ENCODE data around the gene SBF2.

SBF2 gene

DNA sequence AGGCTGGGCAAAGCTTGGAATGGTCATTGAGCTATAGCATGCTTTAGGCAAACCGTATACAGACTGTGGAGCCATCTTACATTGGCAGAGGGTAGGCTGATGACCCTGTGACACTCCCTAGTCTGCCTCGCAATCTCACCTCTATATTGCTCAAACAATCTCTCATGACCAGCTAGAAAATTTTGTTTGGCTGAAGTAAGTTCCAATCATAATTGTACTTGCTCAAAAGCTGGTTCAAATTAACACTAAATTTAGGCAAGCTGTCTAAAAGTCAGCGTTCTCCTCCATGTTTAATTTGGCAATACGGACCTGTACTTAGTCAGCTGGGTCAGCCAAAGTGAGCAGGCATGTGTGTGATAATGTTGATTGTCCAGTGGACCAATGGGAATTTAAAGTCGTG, 497.2 kb downstream of the SBF2 start:
- DNase-seq, result no peak

DNA sequence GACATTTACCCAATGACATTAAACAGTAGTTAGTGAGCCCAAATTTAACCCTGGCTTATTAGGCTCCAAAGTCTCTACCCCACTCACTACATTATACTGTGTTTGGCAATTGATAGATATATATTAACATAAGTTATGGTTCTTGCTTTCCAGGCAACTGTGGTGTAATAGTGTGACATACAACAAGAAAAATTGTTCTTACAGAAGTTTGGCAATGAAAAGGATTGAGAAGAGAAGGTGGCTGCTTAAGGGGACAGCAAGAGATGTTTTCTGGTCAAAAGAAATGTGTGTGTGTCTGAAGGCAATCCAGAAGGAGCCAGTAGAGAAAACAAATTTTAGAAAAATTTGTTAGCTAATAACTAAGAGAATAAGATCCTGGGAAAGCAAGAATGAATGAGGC, 497.8 kb downstream of the SBF2 start:
- no peak for DNase-seq

DNA sequence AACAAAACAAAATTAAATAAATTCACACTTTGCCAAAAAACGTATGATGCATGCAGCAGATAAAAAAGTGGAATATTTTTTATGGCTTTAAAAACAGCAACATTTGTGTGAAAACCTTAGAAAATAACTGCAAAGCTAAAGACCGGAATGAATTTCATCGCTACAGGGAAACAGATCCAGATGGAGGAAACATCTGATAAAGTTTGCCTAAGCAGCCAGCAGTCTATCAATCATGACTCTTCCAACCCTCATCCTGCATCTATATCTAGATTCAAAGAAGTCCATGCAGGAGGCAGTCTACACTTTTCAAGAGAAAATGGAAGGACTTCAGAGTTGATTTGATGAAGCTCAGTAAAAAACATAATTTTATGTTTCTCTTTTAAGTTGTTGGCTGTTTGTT, 503.3 kb downstream of the SBF2 start:
- no peak for DNase-seq

DNA sequence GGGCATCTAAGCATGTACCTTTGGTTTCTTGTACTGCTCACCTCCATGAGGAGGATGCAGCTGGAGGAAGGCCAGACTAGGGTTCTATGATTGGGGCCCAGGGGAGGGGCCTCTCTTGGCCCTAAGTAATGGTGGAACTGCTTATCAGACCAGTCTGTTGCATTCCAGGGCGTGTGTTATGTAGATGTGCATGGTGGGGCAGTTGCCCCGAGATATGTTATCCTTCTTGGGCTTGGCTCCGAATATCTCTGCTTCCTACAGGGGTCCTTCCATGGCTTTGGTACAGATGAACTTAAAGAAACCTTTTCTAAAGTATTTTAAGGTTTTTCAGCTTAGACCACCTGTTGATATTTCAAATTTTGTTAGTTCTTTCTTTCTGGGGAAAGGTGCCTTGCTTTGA, 504.1 kb downstream of the SBF2 start:
- DNase-seq, result no peak

DNA sequence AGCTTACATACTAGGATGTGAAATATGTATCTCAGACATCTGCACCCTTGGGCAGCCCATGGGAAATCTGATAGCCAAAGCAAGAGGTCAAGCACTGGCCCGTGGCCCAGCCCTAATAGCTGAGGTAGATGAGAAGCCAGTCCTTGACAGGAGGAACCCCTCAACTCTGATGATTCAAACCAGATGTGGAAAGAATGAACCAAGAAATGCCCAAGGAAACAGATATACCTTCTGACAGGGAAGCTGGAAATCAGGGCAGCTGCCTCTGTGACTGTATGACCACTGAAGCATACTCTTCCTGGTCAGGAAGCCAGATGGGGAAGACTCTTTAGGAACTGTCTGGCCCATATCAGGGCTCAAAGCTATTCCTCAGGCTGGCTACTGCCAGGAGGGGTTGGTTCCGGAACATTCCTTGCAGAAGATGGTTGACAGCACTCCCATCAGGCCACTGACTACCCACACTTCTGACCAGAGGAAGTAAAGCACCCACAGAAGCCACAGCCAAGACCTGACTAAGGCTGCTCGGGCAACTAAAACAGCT, 506.0 kb downstream of the SBF2 start:
- peak; percentile 95 for DNase-seq

DNA sequence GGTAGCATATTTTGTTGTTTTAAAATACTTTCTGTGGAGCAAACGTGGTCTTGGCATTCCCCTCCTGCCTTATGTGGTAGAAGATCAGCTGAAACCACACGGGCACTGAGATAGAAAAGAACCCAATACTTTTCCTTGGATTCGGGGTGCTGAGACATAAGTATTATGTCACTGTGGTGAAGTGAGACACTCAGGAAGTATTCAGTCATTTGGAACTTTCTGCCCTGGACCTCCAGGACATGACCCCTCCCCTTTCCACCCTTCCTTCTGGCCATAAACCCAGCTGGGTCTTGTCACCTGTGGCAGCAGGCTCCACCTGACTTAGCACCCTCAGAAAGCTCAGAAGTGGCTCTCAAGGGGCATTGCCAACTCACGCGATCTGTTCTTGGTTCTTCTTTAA, 506.8 kb downstream of the SBF2 start:
- peak; percentile 66 for DNase-seq

DNA sequence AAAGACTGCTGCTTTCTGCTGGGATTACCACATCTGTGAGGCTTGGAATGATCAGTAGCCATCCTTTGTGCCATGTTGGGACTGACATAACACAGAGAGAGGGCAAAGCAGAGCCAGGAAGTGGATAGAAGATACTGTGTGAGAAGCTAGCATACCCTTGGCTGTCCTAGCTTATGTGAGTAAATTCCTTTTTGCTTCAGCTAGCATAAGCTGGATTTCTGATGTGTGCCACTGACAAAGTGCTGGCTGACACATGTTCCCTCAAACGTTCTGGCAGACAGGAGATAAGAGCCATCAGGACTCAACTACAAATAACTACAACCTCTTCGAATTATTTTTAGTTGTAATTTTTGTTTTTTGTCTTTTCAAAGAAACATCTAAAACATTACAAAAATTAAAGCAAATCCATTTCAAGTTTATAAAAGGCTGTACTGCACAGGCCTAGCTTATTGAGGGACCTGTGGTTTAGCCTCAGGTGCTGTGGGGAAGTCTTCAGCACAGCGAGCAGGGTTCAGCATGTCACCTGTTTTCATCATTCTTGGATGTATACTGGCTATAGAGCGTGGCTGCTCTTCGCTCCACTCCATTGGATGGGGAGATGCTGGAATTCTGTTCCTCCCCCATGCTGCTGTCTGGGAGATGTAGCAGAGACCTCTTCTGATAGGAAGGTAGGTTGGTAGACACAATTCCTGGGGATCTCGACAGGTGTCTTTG, 509.3 kb downstream of the SBF2 start:
- DNase-seq, result no peak

DNA sequence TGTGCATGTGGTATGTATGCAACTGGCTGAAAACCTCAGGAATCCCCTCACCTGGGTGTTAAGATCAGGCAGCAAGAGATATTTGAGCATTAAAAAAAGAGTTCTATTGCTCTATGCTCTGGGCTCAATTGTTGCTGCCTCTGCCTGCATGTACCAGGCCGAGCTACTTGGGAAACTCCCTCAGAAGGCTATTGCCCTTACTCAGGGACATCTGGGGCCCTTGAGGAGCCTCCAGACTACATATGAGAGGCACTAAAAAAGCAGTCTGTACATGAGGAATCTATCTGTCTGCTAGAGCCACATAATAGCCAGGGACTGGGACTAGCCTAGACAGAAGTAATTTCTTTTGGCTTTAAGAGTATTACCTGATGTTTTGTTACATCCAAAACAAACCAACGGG, 510.0 kb downstream of the SBF2 start:
- DNase-seq, result no peak

DNA sequence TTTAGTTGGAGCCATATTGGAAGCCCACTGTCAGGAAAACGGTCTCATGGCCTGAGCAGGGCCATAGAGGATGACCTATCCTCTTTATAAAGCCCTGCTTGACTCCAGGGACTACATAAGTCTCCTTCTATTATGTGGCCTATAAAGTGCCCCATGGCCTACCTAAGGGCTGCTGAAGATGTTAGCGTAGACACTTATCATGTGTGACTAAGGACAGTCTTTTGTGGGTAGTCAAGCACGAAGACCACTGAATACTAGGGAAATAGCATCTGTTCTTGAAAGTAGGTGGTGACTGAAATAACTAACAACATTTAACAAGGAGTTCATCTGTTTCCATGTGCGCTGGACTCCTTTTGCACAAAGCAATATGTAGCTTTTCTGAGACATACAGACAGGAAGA, 513.1 kb downstream of the SBF2 start:
- no peak for DNase-seq

DNA sequence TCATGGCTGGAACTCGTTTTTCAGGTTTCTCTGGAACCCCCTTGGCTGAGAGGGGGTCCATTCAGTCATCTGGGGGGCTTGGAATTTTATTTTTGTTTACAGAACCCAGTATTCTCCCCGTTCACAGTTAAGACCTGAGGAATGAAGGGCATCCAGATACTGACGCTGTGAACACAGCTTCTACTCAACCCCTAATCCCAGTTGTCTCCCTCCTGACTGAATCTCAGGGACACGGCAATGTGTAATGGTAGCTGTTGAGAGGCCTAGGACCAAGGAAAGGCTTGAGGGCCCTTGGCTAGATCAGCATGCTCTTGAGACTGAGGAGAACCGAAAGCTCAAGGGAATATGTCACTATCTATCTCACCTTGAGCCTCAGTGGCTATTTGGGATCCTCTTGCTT, 516.5 kb downstream of the SBF2 start:
- no peak for DNase-seq

DNA sequence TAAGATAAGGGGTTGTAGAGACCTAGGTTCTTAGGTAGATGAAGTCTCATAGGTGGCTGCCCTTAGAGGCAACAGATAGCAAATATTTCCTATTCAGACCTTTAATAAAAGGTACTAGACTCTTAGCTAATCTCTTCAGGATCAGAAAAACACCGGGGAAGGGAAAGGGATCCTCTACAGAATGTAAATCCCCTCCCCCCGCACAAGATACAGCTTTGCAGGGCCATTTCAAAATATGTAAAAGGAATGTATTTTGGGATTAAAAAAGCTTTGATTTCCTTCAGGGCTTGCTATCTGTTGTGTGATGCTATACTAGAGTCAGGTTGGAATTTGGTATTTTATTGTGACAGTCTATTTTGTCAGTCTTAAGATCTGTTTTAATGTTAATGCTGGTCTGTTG, 517.0 kb downstream of the SBF2 start:
- DNase-seq, result no peak

DNA sequence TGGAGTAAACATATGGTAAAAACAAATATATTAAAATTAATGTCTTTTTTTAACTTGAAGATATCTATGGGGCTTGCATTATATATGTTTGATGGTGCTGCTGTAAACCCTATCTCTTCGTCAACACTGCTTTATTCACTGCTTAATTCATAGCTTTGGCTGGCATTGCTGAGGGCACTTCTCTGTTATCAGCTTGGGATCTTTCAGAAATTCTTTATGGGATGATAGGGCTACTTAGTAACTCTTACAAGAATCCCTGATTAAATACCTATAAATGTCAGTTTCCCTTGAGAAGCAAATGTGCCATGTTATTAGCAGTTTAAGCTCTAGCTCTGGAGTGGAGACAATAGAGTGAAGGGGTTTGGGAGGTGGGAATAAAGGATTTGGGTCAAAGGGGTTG, 517.8 kb downstream of the SBF2 start:
- DNase-seq, result no peak

DNA sequence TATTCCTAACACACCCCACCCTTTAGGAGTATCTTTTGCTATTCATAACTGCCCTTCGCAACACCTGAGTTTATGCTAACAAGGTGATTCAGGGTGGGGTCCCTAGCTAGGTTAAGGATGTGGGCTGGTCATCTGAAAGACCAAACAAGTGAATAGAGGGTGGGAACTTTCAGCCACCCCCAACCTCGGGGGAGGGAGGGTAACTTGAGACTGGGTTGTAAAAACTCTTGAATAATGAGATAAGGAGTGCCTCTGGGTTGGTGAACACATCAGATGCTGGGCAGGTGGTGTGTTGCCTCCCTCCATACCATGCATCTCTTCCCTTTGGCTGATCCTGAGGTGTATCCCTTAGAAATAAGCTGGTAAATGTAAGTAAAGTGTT, 518.6 kb downstream of the SBF2 start:
- no peak for DNase-seq

DNA sequence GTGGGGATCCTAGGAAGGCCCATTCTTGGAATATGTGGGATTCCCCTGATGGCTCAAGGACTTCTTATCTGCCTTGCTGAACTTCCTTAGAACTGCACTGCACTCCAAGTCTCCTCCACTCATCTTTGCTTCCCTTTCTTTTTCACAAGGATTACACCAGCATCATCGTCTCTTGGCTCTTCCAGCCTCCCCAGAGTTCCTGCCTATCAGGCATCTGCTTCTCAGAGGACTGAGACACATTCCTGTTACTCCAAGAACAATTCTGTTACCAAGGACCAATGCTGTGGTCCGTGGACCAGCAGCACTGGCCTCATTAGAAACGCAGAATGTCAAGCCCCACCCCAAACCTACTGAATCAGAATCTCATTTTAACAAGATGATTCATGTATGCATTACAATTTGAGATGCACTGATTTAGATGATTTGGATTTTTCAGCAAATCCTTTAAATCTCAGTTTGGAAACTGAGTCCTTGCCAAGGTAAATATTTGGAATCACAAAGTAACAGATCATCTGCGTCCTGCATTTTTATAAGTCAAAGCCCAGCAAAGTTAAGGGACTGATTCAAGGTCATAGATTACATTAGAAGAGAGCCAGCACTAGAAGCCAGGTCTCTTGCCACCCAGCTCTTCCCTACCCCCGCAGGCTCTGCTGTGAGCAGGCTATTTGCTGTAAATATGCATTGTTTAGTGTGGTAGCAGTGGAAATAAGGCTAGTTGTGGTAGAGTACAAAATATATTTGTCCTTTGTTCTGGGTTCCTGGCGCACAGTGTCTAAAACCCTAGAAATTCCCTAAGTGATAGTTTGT, 519.2 kb downstream of the SBF2 start:
- peak; percentile 94 for DNase-seq

DNA sequence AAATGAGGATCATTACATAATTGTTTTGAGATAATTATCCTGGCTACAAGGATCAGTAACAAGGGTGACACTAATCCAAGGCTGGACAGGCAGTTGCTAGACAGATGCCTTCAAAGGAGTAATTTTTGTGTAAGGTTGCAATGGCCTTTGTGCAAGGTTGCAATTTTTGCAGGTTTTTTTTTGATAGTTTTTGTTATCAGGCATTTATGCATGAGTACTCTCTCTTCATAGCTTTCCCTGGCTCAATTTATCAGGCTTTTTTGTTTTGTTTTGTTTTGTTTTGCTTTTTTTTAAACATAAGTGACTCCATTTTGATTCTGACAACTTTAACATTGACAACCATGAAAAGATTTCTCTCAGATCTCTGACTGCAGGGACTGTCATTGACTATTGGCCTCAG, 519.9 kb downstream of the SBF2 start:
- no peak for DNase-seq

DNA sequence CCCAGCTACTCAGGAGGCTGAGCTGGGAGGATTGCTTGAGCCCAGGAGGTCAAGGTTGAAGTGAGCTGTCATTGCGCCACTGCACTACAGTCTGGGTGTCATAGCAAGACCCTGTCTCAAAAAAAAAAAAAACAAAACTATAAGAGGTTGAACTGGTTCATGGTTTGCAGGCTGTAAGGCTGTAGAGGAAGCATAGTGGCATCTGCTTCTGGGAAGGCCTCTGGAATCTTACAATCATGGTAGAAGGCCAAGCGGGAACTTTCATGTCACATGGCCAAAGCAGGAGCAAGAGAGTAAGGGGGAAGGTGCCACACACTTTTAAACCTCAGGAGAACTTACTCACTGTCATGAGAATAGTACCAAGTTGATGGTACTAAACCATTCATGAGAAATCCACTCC, 520.5 kb downstream of the SBF2 start:
- no peak for DNase-seq

DNA sequence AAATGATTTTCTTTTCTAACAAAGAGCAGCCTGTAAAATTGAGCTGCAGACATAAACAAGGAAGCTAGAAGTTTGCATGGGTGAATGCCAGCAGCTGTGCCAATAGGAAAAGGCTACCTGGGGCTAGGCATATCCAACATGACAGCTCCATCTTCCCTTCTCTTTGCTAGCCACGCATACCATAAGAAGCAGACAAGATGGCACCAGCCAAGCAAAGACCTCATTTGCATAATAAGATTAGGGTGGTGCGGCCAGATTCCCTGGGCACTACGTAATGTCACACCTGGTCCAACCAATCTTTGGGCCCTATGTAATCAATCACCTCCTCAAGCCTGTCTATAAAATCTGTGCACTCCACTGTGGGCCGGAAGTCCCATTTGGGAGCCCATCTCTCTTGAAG, 521.8 kb downstream of the SBF2 start:
- no peak for DNase-seq

DNA sequence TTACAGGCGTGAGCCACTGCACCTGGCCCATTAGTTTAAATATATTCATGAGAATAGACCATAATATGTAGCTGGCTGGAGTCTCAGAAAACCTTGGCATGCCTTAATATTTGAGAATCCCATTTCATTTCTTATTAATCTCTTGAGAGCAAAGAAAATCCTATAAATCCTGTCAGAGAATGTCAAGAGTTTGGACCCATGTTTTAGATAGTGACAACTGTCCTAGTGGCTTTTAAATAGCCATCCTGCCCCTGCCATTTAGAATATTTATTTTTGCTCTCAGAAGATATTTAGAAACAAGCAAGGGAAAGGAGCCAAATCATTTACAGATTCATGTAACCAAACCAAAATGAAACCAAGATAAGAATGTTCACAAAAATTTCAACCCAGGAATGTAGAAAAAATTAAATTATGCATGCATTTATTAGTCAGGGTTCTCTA, 522.9 kb downstream of the SBF2 start:
- no peak for DNase-seq

DNA sequence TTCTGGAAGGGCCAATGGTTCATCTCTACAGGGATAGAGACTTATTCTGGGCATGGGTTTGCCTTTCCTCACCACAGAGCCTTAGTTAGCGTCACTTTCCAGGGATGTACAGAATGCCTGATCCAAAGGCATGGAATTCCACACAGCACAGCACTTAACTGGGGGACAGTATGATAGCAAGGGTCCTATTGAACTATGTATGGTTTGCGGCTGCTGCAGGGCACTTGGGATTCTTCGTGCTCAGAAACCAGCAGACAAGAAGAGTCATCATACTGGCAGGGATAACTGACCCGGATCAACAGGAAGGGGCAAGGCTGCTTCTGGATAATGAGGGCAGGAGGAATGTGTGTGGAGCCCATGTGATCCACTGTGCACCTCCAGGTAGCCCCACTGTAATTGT, 524.4 kb downstream of the SBF2 start:
- DNase-seq, result no peak

DNA sequence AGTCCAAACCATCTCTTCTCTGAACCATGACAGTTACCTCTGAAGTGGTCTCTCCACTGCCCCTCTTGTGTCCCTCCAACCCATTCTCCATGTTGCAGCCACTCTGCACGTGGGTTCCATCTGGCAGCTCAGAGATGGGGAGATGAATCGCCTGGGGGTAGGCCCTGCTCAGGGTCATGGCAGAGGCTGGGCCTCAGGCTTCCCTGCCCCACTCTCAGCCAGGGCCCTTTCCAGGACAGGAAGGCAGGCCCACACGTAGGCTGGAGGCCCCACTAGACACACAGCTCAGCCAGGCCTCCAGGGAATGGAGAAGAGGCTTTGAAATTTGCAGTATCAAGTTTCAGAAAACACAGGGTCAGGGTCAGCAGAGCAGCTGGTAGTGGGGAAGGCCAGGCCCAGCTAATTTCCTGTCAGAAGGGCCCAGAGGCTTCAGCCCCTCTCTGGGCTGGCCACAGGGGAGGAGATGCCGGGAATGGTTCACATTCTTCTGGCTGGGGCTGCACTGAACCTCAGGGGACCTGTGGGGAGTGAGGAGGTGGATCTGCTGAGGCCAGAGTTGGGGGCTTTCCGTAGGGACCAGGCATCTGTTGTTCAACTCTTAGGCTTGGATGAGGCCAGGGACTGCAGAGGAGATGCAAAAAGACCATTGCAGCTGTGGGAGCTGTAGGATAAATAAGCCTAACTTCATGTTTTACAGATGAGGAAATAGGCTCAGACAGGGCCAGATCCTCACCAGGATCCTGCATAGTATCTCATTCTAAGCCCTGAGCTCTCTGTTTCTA, 528.5 kb downstream of the SBF2 start:
- peak; percentile 97 for DNase-seq

DNA sequence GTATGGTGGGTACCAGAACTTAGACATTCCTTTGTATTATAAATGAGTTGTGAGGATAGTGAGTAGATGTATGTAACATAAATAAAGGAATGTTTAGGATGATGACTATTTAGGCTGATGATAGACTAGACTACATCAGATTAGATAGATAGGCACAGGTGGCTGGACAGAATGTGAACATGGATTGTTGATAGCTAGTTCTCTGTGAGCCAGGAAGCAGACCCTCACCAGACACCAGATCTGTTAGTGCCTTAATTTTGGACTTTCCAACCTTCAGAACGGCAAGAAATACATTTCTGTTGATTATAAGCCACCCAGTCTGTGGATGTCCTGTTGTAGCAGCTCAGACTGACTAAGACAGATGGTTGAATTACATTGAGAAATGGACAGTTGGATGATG, 530.7 kb downstream of the SBF2 start:
- DNase-seq, result no peak

DNA sequence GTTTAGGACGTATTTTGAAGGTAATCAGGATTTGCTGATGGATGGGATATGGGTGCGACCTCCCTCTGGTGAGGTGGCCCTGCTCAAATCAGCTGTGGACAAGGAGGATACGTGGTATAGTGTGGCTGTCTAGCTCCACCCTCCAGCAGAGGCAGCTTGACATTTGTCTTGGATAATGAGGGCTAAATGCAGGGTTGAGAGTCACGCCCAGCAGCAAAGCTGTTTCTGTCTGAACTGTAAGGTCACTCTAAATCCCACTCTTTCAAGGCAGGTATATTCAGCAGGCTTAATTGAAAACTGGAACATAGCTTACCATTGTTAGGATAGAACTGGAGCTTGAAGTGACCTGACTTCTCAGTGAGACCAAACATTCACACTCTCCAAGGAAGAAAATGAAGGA, 531.5 kb downstream of the SBF2 start:
- no peak for DNase-seq

DNA sequence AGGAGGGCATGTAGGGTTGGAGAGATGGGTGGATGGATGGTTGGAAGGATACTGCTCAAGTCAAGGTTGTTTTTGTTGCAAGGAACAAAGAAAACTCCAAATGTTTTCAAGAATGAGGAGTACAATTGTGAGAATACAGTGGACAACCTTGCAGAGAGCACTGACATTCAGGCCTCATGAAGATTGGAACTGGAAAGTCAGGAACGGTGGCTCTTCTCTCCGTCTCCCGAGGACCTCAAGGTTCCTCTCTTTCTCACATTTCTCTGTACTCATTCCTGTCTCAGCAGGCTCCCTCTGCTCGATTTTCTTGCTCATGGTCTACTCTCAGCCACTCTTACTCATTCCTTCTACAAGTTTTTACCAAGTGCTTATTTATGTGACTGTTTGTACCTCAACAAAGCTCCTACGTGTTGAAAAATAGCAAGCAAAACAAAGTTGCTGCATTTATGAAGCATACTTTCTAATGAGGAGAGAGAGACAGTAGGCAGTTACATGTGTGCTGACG, 532.5 kb downstream of the SBF2 start:
- DNase-seq, result no peak

Data from EL (cell line).